Fibroblast of skin of left quadriceps (primary cell): Measurements from ENCODE around the gene RASL12.
"Not testable (repeated sequence)": the region's sequence is repeated elsewhere in the genome, so short reads cannot be mapped to it uniquely, and the experiment has no call there.

Experiments used
- DNase-seq, 2 experiments: peaks; one replicate each; pipeline ENCODE4 v3.0.0-alpha.2; 2013; ENCODE audit warnings: low read depth in 2 of 2

Gene RASL12

GRCh38 chr15:65028921-65029735, 38.7 kb downstream of the RASL12 start, which contains the start of gene MTFMT:
Gene MTFMT (minus strand): TSS chr15:65029639. CDS start chr15:65029613, 26 bp downstream.
- DNase-seq = peak; percentile 54 to 63

- no peak for DNase-seq
Measured at GRCh38 chr15:65028338-65028737, 39.5 kb downstream of the RASL12 start.

GRCh38 chr15:65027593-65027992, 40.2 kb downstream of the RASL12 start:
- DNase-seq = no peak

GRCh38 chr15:65026756-65027155, 41.0 kb downstream of the RASL12 start:
- no peak for DNase-seq

- no peak for DNase-seq
Measured at GRCh38 chr15:65021488-65021887, 46.3 kb downstream of the RASL12 start.

GRCh38 chr15:65020419-65020818, 47.4 kb downstream of the RASL12 start:
- DNase-seq = no peak

DNA sequence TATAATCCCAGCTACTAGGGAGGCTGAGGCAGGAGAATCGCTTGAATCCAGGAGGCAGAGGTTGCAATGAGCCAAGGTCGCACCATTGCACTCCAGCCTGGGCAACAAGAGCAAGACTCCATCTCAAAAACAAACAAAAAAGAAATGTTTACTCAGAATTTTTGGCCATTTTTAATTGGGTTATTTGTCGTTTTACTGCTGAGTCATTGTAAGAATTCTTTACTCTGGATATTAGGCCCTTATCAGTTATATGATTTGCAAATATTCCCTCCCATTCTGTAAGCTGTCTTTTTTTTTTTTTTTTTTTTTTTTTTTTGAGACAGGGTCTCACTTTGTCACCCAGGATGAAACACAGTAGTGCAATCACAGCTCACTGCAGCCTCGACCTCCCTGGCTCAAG, 56.6 kb downstream of the RASL12 start:
- not testable (repeated sequence) for DNase-seq

DNA sequence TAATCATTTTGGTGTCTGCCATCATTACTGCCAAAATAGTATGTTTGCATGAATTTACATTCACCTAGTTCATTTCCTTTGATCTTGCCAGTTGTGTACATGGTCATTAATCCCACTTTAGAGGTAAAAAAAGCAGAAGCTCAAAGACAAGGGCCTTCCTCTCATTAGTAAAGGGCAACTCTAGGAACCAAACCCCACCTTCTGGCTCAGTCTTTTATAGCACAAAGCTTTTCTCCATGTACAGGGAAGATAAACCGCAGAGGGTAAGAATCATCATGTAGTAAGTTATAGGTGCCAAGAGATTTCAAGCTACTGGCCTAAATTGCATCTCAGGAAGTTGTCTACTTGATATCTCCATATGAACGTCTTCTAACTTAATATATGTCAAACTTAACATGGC, 58.8 kb downstream of the RASL12 start:
- no peak for DNase-seq

GRCh38 chr15:65006876-65007275, 60.9 kb downstream of the RASL12 start:
- no peak for DNase-seq

DNA sequence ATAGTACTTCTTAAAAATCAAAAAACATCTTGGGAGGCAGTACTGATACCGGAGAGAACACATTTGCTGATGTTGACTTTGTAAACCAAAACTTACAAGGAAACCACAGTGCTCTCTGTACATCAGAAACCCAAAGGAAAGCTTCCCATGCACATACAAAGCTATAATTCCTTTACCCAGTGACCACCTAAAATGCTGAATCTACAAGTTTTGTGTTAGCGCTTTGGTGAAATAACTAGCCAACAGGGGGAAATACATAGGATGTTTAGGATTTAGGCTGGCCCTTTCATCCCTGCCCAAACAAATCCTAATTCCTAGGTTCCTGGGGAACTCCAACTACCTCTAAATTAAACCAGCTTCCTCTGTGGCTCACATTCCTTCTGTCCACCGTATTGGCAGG, 62.8 kb downstream of the RASL12 start:
- DNase-seq = no peak
